ENCODE results near the gene TNFRSF1A.

TNFRSF1A gene

DNA sequence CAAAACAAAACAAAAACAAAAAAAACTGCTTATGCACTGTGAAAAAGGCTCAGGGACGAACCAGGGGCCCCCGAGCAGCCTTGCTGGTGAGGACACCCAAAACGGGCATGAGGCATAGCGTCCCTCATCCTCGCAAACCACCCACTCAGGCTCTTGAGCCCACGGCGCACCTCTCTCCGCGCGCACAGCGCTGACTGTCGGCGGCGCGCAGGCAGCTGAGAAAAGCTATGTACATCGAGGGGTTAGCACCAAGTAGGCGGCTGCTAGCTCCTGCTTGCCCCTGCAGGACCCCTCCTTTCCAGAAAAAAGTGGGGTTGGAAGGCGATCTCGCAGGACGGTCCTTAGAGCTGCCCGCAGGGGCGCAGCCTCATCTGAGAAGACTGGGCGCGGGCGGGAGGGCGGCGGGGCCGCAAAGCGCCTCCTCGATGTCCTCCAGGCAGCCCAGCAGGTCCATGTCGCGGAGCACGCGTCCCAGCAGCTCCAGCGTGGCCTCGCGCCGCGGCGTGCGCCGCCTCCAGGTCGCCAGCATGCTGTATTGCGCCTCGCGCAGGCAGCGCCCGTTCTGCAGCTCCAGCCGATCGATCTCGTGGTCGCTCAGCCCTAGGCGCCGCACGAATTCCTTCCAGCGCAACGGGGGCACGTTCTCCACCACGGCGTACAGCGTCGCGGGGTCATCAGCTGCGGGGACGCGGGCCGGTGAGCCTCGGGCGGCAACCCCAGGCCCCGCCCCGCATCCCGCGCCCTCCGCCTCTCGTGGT lies 12.8 kb downstream of the TNFRSF1A start:
- H3K4me3 ChIP-seq (ENCODE audit: low read length) = no peak overlapping the region
- no peak for DNase-seq (ENCODE audit: low read depth, low spot score)

DNA sequence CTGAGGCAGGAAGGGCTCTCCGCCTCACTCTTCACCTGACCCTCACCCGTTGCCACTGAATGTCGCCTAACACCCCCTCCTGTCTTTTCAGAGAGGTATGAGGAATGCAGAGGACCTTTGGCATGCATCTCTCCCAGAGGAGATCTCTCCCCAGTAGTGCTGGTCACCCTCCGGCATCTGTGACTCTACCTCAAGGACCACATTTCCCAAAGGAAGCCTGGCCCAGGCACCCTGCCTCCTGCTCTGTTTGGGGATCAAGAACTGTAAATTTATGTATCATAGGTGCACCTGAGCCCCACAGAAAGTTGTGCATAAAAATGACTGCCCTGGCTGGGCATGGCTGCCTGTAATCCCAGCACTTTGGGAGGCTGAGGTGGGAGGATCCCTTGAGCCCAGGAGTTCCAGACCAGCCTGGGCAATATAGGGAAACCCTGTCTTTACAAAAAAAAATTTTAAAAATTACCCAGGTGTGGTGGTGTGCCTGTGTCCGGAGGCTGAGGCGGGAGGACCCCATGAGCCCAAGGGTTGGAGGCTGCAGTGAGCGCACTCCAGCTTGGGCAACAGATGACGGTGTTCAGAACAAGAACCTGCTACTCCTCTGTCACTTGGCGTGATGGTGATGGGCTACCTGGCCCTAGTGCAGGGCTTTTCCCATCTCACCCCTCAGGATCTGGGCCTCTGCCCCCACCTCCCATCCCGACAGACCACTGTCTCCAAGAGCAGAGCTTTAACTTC lies 13.7 kb downstream of the TNFRSF1A start:
- H3K4me3 ChIP-seq (ENCODE audit: low read length) = no peak overlapping the region
- DNase-seq (ENCODE audit: low read depth, low spot score) = no peak

DNA sequence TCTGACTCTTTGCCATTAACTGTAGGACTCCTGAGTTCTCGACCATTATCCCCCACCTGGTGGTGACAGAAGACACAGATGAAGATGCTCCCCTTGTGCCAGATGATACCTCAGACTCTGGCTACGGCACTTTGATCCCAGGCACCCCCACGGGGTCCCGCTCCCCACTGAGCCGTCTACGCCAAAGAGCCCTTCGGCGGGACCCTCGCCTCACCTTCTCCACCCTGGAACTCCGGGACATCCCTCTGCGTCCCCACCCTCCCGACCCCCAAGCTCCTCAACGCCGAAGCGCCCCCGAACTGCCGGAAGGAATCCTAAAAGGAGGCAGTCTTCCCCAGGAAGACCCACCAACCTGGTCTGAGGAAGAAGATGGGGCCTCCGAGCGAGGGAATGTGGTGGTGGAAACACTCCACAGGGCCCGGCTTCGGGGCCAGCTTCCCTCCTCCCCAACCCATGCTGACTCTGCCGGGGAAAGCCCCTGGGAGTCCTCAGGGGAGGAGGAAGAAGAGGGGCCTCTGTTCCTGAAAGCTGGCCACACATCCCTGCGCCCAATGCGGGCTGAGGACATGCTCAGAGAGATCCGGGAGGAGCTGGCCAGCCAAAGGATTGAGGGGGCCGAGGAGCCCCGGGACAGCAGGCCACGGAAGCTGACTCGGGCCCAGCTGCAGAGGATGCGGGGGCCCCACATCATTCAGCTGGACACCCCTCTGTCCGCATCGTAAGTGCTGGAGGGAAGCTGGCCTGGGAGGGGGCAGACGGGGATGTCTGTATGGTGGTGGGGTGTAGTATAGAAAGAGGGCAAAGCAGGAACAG lies 14.4 kb downstream of the TNFRSF1A start:
- no peak for DNase-seq (ENCODE audit: low read depth, low spot score)
- no peak overlapping the region for H3K4me3 ChIP-seq (ENCODE audit: low read length)

DNA sequence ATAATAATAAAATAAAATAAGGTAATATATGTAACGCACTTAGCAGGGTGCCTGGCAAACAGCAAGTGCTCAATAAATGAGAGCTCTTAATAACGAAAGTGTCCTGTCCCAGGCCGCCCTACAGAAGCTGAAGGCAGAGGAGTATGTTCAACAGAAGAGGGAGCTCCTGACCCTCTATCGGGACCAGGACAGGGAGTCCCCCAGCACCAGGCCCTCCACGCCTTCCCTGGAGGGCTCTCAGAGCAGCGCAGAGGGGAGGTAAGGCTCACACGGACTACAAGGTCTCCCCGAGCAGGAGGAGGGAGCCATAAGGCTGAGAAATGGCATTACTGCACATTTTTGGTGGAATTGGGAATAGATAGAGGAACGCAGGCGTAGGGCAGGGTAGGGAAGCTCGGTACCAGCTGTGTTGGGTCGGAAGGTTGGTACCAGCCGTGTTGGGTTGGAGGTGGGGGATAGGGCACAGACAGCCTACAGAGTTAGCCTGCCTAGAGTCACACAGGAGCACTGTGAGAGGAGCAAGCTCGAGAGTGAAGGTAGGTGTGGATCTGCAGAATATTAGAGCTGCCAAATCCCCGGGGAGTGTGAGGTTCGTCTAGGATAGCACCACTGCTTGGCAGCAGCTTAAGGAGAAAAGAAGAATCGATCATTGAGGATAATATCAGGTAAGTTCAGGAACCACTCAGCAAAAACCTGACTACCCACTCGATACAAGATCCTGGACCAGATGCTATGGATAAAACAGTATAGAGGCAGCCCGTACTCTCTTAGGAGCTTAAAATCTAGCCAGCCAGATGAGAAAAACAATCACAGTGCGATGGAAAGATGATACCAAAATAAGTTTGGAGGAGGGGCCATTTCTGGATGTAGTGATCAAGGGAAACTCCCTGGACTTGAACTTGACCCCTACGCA lies 15.3 kb downstream of the TNFRSF1A start:
- H3K4me3 ChIP-seq (ENCODE audit: low read length) = no peak overlapping the region
- DNase-seq (ENCODE audit: low read depth, low spot score) = no peak

DNA sequence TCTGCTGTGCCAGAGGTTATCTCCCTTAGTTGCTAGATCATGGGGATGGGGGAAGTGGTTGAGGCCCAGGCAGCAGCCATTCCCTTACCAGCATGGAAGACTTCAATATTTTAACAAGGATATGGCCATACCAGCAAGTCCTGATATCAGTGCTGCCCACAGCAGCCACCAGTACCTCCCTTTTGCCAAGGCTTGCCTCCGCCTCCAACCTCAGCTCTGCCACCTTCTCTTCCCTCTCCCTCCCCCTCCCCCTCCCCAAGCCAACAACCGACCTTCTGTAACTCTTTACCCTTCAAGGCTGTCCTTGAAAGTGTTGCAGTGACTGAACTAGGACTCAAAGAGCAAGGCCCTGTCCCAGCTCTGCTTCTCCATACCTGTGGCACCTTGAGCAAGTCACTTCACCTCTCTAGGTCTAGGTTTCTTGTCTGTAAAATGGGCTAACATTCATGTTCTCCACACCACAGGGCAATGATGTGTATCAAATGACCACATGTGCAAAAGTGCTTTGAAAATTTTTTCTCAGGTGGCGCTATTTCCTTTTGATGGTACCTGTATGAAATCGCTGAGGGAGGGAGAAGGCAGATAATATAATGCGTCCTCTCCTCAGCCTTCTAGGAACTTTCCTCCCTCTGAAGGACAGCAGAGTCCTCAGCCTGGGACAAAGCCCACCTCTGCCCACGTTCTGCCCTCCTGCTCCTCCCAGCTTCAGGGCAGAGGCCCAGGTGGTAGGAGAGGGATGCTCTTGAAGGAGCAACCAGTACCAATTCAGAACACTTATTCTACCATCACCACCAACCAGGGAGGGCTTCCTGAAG lies 16.7 kb downstream of the TNFRSF1A start:
- DNase-seq (ENCODE audit: low read depth, low spot score) = no peak

DNA sequence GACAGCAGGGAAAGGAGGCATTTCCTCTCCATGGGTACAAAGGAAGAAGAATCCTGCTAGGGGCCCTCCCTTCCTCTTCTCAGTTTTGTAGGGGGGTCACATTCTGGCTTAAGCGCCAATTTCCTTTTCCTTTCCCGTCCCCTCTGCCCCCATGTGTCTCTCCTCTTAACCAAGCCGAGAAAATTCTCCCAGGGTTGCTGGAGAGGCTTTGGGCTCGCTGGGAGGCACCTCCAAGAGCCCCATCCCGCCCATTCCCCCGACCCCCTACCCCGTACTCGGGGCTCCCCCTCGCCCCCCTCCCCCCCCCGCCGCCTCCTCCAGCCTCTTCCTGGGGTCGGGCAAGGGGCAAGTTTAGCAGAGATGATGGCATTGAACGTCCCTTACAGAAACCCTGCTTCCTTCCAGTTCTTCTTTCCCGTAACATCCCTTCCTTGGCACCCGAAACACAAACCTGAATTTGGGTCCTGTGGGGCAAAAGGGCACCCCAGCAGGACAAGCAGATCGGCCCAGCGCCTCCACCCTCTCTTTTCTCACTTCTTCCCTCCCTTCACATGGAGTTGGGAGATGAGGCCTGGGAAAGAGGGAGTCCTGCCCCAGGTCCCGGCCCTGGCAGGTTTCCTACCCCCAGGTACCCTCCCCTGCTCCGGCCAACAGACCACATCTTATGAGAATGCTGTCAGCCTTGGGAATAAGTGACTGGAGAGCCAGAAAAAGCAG lies 17.7 kb downstream of the TNFRSF1A start:
- no peak for DNase-seq (ENCODE audit: low read depth, low spot score)
- H3K4me3 ChIP-seq (ENCODE audit: low read length) = no peak overlapping the region

More for the DNA sequence above, 16.7 kb downstream of the TNFRSF1A start:
- H3K4me3 ChIP-seq (ENCODE audit: low read length) = no peak overlapping the region

DNA sequence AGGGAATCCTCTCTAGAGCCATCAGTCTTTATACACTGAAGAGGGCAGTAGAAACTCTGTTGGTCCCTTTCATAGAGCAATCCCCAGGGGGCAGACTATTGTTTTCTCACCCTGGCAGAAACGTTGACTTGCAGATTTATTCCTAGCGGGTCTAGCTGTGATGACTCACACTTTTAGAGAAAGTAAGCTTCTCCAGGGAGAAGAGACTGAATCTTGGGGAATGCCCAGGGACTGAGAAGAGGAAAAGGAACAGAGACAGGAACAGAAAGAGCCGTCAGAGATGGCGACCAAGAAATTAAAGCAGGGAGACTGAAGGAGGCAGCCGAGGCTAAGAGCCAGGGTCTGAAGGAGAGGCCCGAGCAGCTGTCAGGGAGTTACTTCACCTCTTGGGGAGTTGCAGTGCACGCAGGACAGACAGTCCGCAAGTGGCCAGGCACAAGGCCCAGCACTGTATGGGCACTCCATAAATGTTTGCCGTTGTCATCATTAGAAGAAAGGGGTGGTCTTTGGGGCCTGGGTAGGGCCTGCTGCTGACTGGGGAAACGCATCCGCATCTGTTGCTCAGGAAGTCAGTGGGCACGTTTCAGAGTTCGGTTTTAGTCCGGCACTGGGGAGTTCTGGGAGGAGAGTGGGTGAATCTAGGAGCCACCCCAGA lies 18.4 kb downstream of the TNFRSF1A start:
- DNase-seq (ENCODE audit: low read depth, low spot score) = no peak
- H3K4me3 ChIP-seq (ENCODE audit: low read length) = no peak overlapping the region

DNA sequence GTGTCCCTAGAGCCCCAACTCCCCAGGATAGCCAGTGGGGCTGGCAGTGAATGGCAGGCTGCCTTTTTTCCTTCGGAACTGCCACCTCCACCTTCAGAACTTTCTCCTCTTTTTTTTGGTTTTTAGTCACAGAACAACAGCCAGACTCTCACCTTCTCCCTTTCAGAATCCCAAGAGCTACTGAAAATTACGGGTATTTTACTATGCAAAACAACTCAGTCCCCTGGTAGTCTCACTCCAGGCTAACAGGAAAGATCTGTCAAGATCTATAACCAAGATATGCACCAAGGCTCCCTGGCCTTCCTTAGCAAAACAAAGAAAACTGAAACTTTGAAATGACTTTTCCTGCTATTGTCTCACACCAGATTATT lies 18.9 kb downstream of the TNFRSF1A start:
- no peak for DNase-seq (ENCODE audit: low read depth, low spot score)
- H3K4me3 ChIP-seq (ENCODE audit: low read length) = no peak overlapping the region

DNA sequence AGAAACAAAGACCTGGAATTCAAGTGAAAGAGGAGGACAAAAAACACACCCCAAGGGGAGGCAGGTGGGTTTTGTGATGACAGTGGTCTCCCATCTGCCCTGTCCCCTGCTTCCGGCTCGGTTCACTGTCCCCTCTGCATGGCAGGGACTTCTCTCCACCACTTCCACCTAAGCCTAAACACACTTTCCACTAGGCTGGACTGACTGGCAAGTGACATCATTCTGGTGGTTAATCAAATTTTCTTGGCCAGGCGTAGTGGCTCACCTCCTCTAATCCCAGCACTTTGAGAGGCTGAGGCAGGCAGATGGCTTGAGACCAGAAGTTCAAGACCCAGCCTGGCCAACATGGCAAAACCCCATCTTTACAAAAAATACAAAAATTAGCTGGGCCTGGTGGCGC lies 19.5 kb downstream of the TNFRSF1A start:
- no peak overlapping the region for H3K4me3 ChIP-seq (ENCODE audit: low read length)
- no peak for DNase-seq (ENCODE audit: low read depth, low spot score)

DNA sequence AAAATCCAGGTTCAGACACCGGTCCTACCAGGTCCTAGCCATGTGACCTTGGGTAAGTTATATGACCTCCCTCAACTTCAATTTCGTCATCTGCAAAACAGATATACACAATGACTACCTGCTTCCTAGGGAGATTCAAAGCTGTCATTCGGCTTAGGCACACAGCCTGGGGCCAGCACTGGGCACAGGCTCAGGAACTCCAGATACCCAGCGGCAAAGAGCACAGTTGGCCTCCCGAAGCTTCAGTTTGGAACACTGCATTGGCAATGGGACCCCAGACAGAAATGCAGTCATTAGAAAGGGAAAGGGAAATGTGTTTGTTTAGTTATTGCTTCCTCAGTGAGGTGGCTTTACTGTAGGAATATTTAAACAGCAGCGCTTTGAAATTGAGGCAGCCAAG lies 20.0 kb downstream of the TNFRSF1A start:
- no peak for DNase-seq (ENCODE audit: low read depth, low spot score)
- no peak overlapping the region for H3K4me3 ChIP-seq (ENCODE audit: low read length)

DNA sequence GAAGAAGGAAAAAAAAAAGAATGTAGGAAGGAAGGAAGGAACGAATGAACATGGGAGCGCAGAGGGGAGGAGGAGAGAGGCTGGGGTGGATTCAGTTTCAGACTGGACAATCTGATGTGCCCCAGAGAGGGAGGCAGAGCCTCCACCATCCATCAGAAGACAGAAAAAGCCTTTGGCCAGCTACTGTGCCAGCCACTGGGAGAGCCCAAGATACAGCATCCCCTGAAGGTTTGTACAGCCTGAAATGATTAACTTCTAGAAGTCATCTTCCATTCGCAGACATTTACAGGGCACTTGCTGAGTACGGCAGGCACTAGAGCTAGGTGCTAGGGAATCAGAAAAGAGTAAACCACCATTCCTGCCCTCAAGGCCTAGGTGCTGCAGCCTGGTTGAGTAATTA lies 22.4 kb downstream of the TNFRSF1A start:
- no peak for DNase-seq (ENCODE audit: low read depth, low spot score)
- H3K4me3 ChIP-seq (ENCODE audit: low read length) = no peak overlapping the region

DNA sequence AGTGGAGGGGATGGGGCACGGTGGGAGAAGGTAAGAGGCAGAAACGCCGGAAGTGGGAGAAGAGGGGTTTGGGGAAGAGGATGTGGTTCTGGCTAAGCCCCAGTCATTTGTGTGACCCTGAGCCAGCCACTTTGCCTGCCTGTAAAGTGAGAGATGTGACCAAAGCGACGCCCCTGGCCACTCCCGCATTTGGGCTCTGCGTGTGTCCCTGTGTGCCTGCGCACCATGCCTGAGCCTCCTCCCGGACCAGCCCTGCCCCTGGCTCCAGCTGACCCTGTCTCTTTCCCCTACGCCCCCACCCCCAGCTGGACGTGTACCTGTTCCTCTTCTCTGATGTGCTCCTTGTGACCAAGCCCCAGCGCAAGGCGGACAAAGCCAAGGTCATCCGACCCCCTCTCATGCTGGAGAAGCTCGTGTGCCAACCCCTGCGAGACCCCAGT lies 23.4 kb downstream of the TNFRSF1A start:
- no peak for DNase-seq (ENCODE audit: low read depth, low spot score)

DNA sequence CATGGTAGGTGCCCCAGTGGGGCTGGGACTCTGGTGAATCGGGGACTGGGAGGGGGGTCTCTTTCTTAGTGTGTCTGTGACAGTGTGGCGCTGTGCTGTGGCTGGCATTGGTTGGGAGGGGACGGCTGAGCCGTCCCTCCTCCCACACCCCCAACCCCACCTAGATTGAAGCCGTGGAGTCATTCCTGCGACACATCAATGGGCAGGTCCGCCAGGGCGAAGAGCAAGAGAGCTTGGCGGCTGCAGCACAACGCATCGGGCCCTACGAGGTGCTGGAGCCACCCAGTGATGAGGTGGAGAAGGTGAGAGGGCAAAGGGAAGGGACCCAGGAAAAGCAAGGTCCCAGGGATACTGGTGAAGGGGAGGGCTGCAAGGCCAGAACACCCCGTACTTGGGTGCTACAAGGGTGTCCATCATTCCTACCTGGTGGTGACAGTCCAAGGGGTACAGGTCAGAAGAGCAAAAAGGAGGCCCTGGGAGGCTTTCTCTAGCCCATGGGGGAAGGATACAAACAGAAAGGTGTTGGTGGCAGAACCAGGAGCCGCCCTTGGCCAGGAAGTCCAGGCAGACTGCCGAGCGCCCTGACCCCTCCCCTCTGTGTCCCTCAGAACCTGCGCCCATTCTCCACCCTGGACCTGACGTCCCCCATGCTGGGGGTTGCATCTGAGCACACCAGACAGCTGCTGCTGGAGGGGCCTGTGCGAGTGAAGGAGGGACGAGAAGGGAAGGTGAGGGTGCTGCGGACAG lies 24.0 kb downstream of the TNFRSF1A start:
- H3K4me3 ChIP-seq (ENCODE audit: low read length) = no peak overlapping the region
- no peak for DNase-seq (ENCODE audit: low read depth, low spot score)

More for the DNA sequence above, 23.4 kb downstream of the TNFRSF1A start:
- H3K4me3 ChIP-seq (ENCODE audit: low read length) = no peak overlapping the region

DNA sequence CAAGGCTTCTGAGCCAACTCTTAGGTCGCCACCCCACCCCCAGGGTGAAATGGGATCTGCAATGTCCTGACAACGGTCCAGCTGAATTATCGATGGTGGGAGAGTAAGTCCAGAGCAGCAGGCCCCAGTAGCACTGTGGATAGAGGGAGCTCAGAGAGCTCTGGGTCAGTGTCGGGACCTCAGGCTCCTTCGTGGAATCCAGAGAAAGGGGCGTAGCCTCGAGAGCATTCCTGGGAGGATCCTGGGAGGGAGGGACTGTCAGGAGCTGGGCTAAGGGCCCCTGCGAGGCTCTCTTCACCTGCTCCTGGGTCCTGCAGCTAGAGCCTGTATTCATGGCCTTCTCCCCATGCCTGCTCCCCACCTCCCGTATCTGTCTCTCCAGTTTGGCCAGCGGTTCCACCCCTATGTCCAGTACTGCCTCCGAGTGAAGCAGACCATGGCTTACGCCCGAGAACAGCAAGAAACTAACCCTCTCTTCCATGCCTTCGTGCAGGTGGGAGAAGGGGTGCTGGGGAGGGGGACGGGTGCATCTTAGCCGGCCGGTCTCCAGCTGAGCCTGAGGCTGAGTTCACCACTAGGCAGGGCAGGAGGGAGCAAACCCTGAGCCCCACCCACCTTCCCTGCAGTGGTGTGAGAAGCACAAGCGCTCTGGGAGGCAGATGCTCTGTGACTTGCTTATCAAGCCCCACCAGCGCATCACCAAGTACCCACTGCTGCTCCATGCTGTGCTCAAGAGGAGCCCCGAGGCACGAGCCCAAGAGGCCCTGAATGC lies 24.8 kb downstream of the TNFRSF1A start:
- DNase-seq (ENCODE audit: low read depth, low spot score) = no peak

DNA sequence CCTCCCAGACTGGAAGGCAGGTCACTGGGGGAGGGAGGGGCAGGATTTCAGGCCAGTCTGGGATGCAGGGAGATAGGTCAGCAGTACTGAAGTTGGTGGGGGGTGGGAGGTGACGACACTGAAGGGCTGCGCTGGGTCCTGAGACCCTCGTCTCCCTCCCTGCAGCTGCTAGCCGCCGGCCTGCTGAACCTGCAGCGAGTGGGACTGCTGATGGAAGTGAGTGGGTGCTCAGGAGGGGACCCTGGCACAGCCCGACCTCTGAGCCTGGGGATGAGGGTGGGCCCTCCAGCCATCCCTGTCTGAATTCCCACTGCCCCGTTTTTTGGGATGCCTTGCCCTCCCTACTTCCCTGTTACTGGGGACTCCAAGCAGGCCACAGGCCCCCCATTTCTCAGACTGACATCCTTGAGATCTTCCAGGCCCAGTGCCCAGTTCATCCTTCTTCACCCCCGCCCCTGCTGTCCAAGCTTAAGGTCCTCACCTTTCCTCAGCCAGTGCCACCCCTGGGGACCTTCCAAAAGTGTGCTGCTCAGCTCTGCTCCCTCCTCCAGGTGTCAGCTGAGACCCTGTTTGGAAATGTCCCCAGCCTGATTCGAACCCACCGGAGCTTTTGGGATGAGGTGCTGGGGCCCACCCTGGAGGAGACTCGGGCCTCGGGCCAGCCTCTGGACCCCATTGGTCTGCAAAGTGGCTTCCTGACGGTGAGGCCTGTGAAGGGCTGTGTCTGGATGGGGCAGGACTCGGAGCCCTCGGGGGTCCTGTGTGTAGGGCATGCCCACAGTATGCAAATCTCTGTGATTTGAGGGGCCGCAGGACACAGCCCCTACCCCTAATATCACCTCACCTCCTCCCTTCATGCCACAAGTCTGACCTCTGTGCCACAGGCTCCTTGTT lies 25.9 kb downstream of the TNFRSF1A start:
- DNase-seq (ENCODE audit: low read depth, low spot score) = no peak
- no peak overlapping the region for H3K4me3 ChIP-seq (ENCODE audit: low read length)

More for the DNA sequence above, 24.8 kb downstream of the TNFRSF1A start:
- H3K4me3 ChIP-seq (ENCODE audit: low read length) = no peak overlapping the region
